Panc1 (cell line): ENCODE results near the gene MRTFA.

Experiments
- CTCF ChIP-seq: fragments of 450-650 bp; IDR thresholded peaks from 2 replicates; pipeline ENCODE4 v1.5.1; 2017; ENCODE audit warnings: mild to moderate bottlenecking
- POLR2AphosphoS5 ChIP-seq: IDR thresholded peaks from 2 replicates; pipeline ENCODE4 v1.6.1; 2012; ENCODE audit warnings: mild to moderate bottlenecking, low read depth, low read length, moderate library complexity
- REST ChIP-seq, 2 experiments: IDR thresholded peaks; 2 replicates each; pipeline ENCODE4 v1.6.1; 2011 to 2012; ENCODE audit warnings: low read depth in 2 of 2, control low read depth in 1 of 2, low read length in 1 of 2, mild to moderate bottlenecking in 1 of 2, moderate library complexity in 1 of 2; ENCODE audit not compliant: insufficient read depth in 1 of 2

- no peak for TF ChIP-seq POLR2AphosphoS5
- no peak for TF ChIP-seq CTCF
- no peak for TF ChIP-seq REST (IDR thresholded peaks at IDR 0.05; ENCODE audit: insufficient read depth in 1 of 2, low read depth in 2 of 2, low read length in 1 of 2)
Measured at GRCh38 chr22:40472051-40472450, 164.5 kb downstream of the MRTFA start.
